Heart right ventricle (tissue), 16 donors: ENCODE results near the gene DUOXA1. TPM values are rescaled to one million over a fixed set of nuclear protein-coding genes. Genes with fewer than 3 reads are reported as not detected.

Experiments used
- ATAC-seq, 8 donors: fragments of 200-7000 bp; cut with Tn5 transposase; one replicate each; pipeline ENCODE4 v1.9.1; 2020; ENCODE audit warnings: mild to moderate bottlenecking in 8 of 8, moderate library complexity in 8 of 8, moderate number of reproducible peaks in 1 of 8
- DNase-seq, 2 donors: peaks; one replicate each; pipeline ENCODE4 v3.0.0-alpha.2; 2020
- H3K27ac ChIP-seq, 10 donors: fragments of 200-600 bp; sonication (generic) in 2 of 10; one replicate each; pipeline versions ENCODE4 v1.5.0 to v1.8.0; 2020 to 2022; ENCODE audit warnings: mild to moderate bottlenecking in 3 of 10
- H3K27me3 ChIP-seq, 7 donors: fragments of 200-600 bp; one replicate each; pipeline ENCODE4 v1.8.0; 2021 to 2022; ENCODE audit warnings: mild to moderate bottlenecking in 2 of 7
- H3K36me3 ChIP-seq, 9 donors: fragments of 200-600 bp; sonication (generic) in 1 of 9; one replicate each; pipeline versions ENCODE4 v1.5.0 to v1.8.0; 2020 to 2022; ENCODE audit warnings: mild to moderate bottlenecking in 2 of 9
- H3K4me1 ChIP-seq, 9 donors: fragments of 200-600 bp; sonication (generic) in 1 of 9; one replicate each; pipeline versions ENCODE4 v1.5.0 to v1.8.0; 2020 to 2022; ENCODE audit warnings: mild to moderate bottlenecking in 4 of 9
- H3K4me3 ChIP-seq, 10 donors: fragments of 200-600 bp; sonication (generic) in 2 of 10; one replicate each; pipeline versions ENCODE4 v1.5.0 to v1.8.0; 2020 to 2022; ENCODE audit warnings: mild to moderate bottlenecking in 7 of 10, moderate library complexity in 2 of 10
- H3K9me3 ChIP-seq, 11 donors: fragments of 200-600 bp in 10 of 11; sonication (generic) in 2 of 11; one replicate each; pipeline versions ENCODE4 v1.5.0 to v1.8.0; 2013 to 2022; ENCODE audit warnings: mild to moderate bottlenecking in 2 of 11, control low read depth in 1 of 11, moderate library complexity in 1 of 11
- WGBS, 2 donors: extraction: QIAGEN DNeasy Blood & Tissue Kit; methylation state at CpG; one replicate each; pipeline ENCODE4 v1.1.7; 2013; ENCODE audit warnings: inconsistent platforms in 1 of 2; 5-methylcytosine and 5-hydroxymethylcytosine counted together
- intact Hi-C, 10 donors: fragments of 100-400 bp; cut with DNase I; formaldehyde crosslinking; loops; one replicate each; pipeline versions ENCODE4 v1.11.1 to v1.14.2; 2022
- polyA plus RNA-seq, 2 donors: library from polyadenylated mRNA; stranded (reverse); fragments of 200-250 nt; gene quantifications; one replicate each; pipeline ENCODE4 v1.2.3, GENCODE V29; 2013
- total RNA-seq, 10 donors: library from RNA; stranded (reverse); fragmentation: NEBNext Ultra II Directional in 3 of 10; extraction: Animal tissue kit (Norgen Biotek cat#: 25700) in 3 of 10; gene quantifications; one replicate each; pipeline versions ENCODE4 v1.2.1 to v1.2.4, GENCODE V29; 2021 to 2023
- TF ChIP-seq, protein P1 (sequence below), 9 donors: fragments of 200-600 bp; sonication (generic) in 2 of 9; IDR thresholded peaks; one replicate each; pipeline versions ENCODE4 v1.5.0 to v1.8.0; 2021 to 2022; ENCODE audit warnings: antibody characterized with exemption in 9 of 9, mild to moderate bottlenecking in 5 of 9, moderate library complexity in 1 of 9
- donor health status: Arrhythmogenic right ventricular cardiomyopathy.
- donor health status: ischemic (EF 13 %, LVEDD 7.1; RV severe dilation, severe dysfunction).
- donor health status: healthy with polysubstance abuse.
- donor health status: DM: no; HTN: yes; CAD: no.
- donor health status: DM: no; HTN: no; CAD: no.
- donor health status: ischemic (EF 25% LVEDD 6.9; RV normal size, moderate dysfunction).
- donor health status: ischemic (EF 25% LVEDD 5.7; RV mildly dilated, moderate dysfunction).
- donor health status: healthy.
- donor health status: DM: yes; HTN: yes; CAD: no.
- donor health status: Ischemic cardiomyopathy.
- donor health status: ischemic (EF 35%, LVEDD 5.7; RV mildly dilated, moderate dysfunction).
- donor health status: nonischemic (EF 11% LVEDD 7.7; RV severe dilation, severe dysfunction).
- donor health status: DM: yes; HTN: yes; CAD: no.
- donor health status: PGD.
- donor health status: ischemic (EF 29% LVEDD 5.4; RV normal size, mild dysfunction).
- donor health status: nonischemic (EF 23%, LVEDD 6.1; RV moderate dilation, normal function).

Gene DUOXA1
- total and polyA plus RNA-seq, 12 donors: 0.11 to 1.3 (median 0.47) TPM; not detected in 1

DNA sequence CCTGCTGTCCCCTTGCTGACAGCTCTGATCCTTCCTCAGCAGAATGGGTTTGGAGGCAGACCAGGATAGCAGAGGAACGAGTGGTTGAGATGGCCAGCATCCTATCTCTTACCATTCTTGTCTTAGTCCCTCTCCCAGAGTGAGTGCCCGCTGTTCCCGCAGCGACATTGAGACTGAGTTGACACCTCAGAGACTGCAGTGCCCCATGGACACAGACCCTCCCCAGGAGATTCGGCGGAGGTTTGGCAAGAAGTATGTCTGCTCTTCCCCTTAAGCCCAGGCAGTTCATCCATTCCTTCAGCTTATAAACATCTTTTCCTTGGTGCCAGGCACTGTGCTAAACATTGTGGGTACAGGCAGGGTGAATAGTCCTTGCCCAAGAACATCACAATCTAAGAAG lies 21.3 kb upstream of the DUOXA1 start:
- WGBS, 2 donors: 87 to 93% methylated on average over 6 of the region's 6 CpGs
- Histone ChIP-seq H3K27ac (no peak overlapping the region), H3K36me3 (peaks cover 0 to 9% (median 0%) of the 10 kb centered on the region in 9 donors), H3K4me3 (no peak overlapping the region), H3K27me3 (no peaks in the 10 kb centered on the region), H3K9me3 (no peaks in the 10 kb centered on the region), H3K4me1 (no peaks in the 10 kb centered on the region)
- TF ChIP-seq, protein P1, sequence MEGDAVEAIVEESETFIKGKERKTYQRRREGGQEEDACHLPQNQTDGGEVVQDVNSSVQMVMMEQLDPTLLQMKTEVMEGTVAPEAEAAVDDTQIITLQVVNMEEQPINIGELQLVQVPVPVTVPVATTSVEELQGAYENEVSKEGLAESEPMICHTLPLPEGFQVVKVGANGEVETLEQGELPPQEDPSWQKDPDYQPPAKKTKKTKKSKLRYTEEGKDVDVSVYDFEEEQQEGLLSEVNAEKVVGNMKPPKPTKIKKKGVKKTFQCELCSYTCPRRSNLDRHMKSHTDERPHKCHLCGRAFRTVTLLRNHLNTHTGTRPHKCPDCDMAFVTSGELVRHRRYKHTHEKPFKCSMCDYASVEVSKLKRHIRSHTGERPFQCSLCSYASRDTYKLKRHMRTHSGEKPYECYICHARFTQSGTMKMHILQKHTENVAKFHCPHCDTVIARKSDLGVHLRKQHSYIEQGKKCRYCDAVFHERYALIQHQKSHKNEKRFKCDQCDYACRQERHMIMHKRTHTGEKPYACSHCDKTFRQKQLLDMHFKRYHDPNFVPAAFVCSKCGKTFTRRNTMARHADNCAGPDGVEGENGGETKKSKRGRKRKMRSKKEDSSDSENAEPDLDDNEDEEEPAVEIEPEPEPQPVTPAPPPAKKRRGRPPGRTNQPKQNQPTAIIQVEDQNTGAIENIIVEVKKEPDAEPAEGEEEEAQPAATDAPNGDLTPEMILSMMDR (IDR thresholded peaks at IDR 0.05): no peak
- DNase-seq (no peak), ATAC-seq (no peak)
- intact Hi-C loops: no loop called here

DNA sequence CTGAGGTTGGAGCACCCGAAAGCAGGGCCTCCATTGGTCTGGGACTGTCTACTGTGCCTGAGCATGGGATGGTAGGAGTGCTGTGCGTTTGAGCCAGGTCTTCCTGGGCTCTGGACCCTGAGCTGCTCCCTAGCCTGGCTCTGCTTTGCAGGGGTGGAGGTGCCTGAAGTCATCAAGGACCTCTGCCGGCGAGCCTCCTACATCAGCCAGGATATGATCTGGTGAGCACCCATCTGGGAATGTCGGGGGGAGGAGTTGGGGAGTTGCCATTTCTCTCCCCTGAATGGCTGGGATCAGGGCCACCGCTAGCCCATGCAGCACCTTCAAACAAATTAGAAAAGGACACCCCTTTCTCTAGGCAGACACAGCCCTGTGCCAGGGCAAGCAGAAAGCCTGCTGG lies 20.8 kb upstream of the DUOXA1 start:
- 71 to 76% methylated on average over 6 of the region's 6 CpGs for WGBS, 2 donors

DNA sequence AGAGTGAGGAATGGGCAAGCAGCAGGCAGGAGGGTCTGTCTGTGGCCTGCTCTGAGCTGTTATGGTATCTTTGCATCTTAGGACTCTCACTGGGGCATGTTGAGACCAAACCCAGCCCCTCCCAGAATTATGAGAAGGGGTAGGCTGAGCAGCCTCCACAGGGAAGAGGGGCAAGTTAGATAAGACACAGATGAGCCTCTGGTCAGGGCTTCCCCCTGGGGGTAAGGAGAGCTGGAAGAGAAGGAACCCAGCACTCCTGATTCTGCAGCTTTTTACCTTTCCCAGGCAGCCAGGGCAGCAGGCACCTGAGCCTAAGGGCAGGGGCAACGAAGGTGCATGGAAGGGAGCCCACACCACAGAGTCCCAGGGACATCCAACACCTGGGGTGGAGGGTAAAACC lies 19.4 kb upstream of the DUOXA1 start:
- Histone ChIP-seq H3K36me3 (peaks cover 0 to 9% (median 0%) of the 10 kb centered on the region in 9 donors), H3K9me3 (no peaks in the 10 kb centered on the region), H3K4me1 (no peaks in the 10 kb centered on the region), H3K27ac (no peak overlapping the region), H3K27me3 (peaks cover 0 to 3% (median 0%) of the 10 kb centered on the region in 7 donors), H3K4me3 (no peak overlapping the region)
- TF ChIP-seq, protein P1 (IDR thresholded peaks at IDR 0.05): no peak
- 86 to 93% methylated on average over 1 of the region's 1 CpG for WGBS, 2 donors
- intact Hi-C loops: no loop called here
- DNase-seq (no peak), ATAC-seq (no peak)

More for the DNA sequence above, 20.8 kb upstream of the DUOXA1 start:
- Histone ChIP-seq H3K27ac (no peak overlapping the region), H3K27me3 (no peaks in the 10 kb centered on the region), H3K4me1 (no peaks in the 10 kb centered on the region), H3K36me3 (peaks cover 0 to 9% (median 0%) of the 10 kb centered on the region in 9 donors), H3K9me3 (no peaks in the 10 kb centered on the region), H3K4me3 (no peak overlapping the region)
- DNase-seq (no peak), ATAC-seq (peak in 1 of 8 donors; percentile 16)
- intact Hi-C loops: no loop called here
- TF ChIP-seq, protein P1 (IDR thresholded peaks at IDR 0.05): no peak

DNA sequence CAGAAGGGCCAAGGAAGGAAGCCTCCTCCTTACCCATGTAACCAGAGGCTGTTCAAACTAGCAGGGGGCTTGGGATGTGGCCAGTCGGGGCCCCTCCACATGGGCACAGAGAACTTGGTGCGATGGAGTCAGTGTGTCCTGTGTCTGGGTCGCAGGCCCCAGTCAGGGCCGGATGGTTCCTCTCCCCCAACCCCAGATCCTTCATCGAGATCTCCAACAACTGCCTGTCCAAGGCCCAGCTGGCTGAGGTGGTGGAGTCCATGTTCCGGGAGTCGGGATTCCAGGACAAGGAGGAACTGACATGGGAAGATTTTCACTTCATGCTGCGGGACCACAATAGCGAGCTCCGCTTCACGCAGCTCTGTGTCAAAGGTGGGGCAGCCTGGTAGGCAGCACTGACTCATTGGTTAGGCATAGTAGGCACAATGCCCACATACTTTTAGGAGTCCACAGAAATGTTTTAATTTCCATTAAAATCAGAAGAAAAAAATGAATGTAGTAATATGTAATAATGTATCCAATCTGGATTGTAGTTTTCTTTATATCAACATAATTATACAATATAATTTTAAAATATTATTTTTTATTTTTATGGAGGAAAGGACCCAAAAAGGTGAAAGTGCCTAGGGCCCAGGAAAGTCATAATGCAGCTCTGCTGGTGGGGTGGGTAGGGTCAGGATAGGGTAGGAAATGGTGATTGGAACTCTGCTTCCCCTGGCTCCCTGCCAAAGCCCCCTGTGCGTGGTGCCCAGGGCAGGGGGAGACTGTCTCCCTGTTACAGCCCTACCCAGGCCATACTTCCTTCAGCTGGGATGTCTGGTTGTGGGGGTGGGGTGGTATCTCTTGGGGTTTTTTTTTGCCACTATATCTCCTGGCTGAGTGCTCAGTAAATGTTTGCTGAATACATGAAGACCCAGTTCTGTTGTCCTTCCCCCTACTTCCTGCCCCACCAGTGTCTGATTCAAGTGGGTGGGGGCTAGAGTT lies 18.7 kb upstream of the DUOXA1 start:
- Histone ChIP-seq H3K36me3 (peaks cover 0 to 9% (median 0%) of the 10 kb centered on the region in 9 donors), H3K4me3 (no peak overlapping the region), H3K9me3 (no peaks in the 10 kb centered on the region), H3K4me1 (no peaks in the 10 kb centered on the region), H3K27ac (no peak overlapping the region), H3K27me3 (peaks cover 0 to 10% (median 0%) of the 10 kb centered on the region in 7 donors)
- ATAC-seq (no peak), DNase-seq (no peak)
- TF ChIP-seq, protein P1 (IDR thresholded peaks at IDR 0.05): no peak
- WGBS, 2 donors: 87% methylated on average over 12 of the region's 12 CpGs
- intact Hi-C loops: no loop called here
